Measurements from ENCODE around the gene AP3B2.

DNA sequence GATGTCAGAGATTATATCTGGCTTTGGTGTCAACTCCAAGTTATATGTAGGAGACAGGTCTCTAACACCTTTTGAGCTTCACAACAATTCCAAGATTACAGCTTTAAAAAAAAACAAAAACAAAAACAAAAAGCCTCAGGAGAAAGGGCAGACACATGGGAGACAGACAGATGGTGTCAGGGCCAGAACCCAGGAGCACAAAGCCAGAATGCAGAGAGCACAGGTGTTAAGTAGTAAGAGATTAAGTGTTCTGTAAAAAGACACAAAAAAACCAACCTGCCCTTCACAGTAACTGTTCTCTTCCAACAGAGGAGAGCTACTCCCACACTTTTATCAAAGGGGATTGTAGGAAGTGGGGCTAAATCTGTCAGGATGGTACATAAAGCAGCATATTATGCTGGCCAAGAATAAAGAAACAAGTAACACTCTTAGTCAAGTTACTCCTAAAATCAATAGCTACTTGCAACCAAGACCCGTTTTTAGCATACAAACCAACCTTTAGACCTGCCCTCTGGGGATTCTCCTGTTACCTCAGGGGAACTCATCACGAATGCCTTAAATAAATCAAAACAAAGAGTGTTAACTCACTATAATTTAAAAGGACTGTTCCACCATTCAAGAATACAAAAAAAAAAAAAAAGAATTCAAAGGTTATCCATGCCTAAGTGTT is 68.4 kb downstream of the AP3B2 start:
- TF ChIP-seq CTCF (IDR thresholded peaks at IDR 0.05; ENCODE audit: borderline replicate concordance, extremely low read depth, low read length, poor library complexity, severe bottlenecking) (no peak), EZH2 (IDR thresholded peaks at IDR 0.05; ENCODE audit: borderline replicate concordance, low read depth, low read length, severe bottlenecking) (no peak)
